Measurements from ENCODE around the gene SAMD9L. TPM values are rescaled to one million over a fixed set of nuclear protein-coding genes. Genes with fewer than 3 reads are reported as not detected.

SAMD9L gene
- total RNA-seq, 1 experiment from 2014 or later, result not detected

DNA sequence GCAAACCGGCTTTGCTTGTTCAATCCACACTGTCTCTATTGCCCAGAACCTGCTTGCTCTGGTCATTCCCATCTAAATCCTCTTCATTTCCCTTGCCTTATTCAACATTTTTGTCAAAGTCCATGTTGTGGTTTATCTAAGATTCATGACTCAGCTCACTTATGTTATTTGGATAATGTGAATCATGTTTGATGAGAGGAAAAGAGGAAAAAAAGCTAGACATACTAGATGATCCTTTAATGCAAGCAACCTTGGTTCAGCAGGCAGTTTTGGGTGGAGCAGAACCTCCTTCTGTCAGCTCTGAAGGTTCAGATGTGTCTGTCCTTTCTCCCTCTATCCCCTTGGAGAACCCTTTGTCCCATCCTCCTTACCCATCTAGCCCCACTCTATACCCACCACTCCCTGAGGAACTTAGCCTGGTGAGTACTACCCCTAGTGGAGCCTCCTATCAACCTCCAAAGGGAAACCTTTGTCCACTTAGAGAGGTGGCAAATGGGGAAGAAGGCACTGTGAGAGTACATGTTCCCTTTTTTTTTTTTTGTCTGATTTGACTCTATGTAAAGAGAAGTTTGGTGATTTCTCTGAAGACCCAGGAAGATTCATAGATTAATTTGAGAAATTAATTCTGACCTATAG, 2.1 kb upstream of the SAMD9L start:
- H3K4ac ChIP-seq (ENCODE audit: low read depth, low read length), result no peak overlapping the region
- H4K8ac ChIP-seq (replicated peaks; ENCODE audit: insufficient read length, low read depth, low read length), result no peak overlapping the region
- no peak overlapping the region for H2AFZ ChIP-seq (ENCODE audit: low read length)
- H3K23ac ChIP-seq (ENCODE audit: insufficient read length, low read depth, low read length), result no peak overlapping the region
- Mint-ChIP-seq H3K27ac (no peak overlapping the region), H3K4me3 (no peak overlapping the region), H3K36me3 (ENCODE audit: insufficient read depth in 1 of 3, low read depth in 3 of 3) (no peaks in the 10 kb centered on the region), H3K9me3 (no peaks in the 10 kb centered on the region), H3K27me3 (ENCODE audit: low read depth) (no peaks in the 10 kb centered on the region; the same call in none of the 2 replicates), H3K4me1 (peaks cover 3 to 19% of the 10 kb centered on the region in 2 experiments; a peak in 3 of 4 replicates)
- H3K56ac ChIP-seq (ENCODE audit: insufficient read length, low read depth, low read length), result no peak overlapping the region
- DNase-seq, result no peak
- no peak overlapping the region for H2BK20ac ChIP-seq (ENCODE audit: low read depth, low read length, poor library complexity, severe bottlenecking)
- no peak overlapping the region for H3K9ac ChIP-seq (ENCODE audit: extremely low read depth, insufficient read length, low read length)
- no peak overlapping the region for H3K27ac ChIP-seq (ENCODE audit: insufficient read length, low read depth, low read length)
- H4K5ac ChIP-seq (ENCODE audit: insufficient read length, low read depth, low read length), result no peak overlapping the region
- H4K91ac ChIP-seq (ENCODE audit: insufficient read length, low read depth, low read length), result no peak overlapping the region
- no peak overlapping the region for H2BK120ac ChIP-seq (ENCODE audit: low read depth, low read length, poor library complexity, severe bottlenecking)
- TF ChIP-seq, protein P1, sequence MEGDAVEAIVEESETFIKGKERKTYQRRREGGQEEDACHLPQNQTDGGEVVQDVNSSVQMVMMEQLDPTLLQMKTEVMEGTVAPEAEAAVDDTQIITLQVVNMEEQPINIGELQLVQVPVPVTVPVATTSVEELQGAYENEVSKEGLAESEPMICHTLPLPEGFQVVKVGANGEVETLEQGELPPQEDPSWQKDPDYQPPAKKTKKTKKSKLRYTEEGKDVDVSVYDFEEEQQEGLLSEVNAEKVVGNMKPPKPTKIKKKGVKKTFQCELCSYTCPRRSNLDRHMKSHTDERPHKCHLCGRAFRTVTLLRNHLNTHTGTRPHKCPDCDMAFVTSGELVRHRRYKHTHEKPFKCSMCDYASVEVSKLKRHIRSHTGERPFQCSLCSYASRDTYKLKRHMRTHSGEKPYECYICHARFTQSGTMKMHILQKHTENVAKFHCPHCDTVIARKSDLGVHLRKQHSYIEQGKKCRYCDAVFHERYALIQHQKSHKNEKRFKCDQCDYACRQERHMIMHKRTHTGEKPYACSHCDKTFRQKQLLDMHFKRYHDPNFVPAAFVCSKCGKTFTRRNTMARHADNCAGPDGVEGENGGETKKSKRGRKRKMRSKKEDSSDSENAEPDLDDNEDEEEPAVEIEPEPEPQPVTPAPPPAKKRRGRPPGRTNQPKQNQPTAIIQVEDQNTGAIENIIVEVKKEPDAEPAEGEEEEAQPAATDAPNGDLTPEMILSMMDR (conservative IDR thresholded peaks at IDR 0.05), result no peak
- no peaks in the 10 kb centered on the region; the same call in 1 of the 2 replicates for H3K4me1 ChIP-seq (ENCODE audit: insufficient read depth, low read length)
- no peaks in the 10 kb centered on the region for H3K23me2 ChIP-seq (ENCODE audit: insufficient read length, low read depth, low read length, poor library complexity, severe bottlenecking)
- H2AK5ac ChIP-seq (ENCODE audit: insufficient read length, low read length), result no peak overlapping the region
- H3K14ac ChIP-seq (ENCODE audit: insufficient read depth, low read length), result no peak overlapping the region
- no peak overlapping the region for H3T11ph ChIP-seq (ENCODE audit: low read length)
- H3K79me2 ChIP-seq (ENCODE audit: insufficient read depth, low read length), result no peaks in the 10 kb centered on the region
- H2BK15ac ChIP-seq (ENCODE audit: low read depth, low read length), result no peak overlapping the region
- H2BK12ac ChIP-seq (ENCODE audit: insufficient read length, low read depth, low read length), result no peak overlapping the region
- no peaks in the 10 kb centered on the region for H4K20me1 ChIP-seq (ENCODE audit: control insufficient read depth, insufficient read depth, insufficient read length)
- H3K27me3 ChIP-seq (ENCODE audit: insufficient read depth, low read length), result no peaks in the 10 kb centered on the region
- H3K79me1 ChIP-seq (ENCODE audit: insufficient read depth, low read depth, low read length, poor library complexity, severe bottlenecking), result no peaks in the 10 kb centered on the region
- no peak overlapping the region for H2BK5ac ChIP-seq (ENCODE audit: insufficient read length, low read length)
- H3K18ac ChIP-seq (ENCODE audit: insufficient read length, low read depth, low read length), result no peak overlapping the region
- no CpG with 5 or more reads among the region's 1 CpG for WGBS (ENCODE audit: extremely low coverage, insufficient read length, low lambda C conversion rate)
- no peaks in the 10 kb centered on the region for H3K9me3 ChIP-seq (ENCODE audit: control insufficient read depth, low read depth, low read length)
- H3K4me2 ChIP-seq (ENCODE audit: insufficient read depth, insufficient read length, low read length), result no peak overlapping the region
